H9 (cell line): ENCODE measurements around the gene DUOX2. TPM values are rescaled to one million over a fixed set of nuclear protein-coding genes. Genes with fewer than 3 reads are reported as not detected.

Source experiments
- DNase-seq: peaks from one replicate; pipeline ENCODE4 v3.0.0-alpha.2; 2017
- H2AFZ ChIP-seq: one replicate; pipeline ENCODE4 v1.6.1; 2013; ENCODE audit warnings: mild to moderate bottlenecking, low read length, control low read depth, moderate library complexity
- H2AK5ac ChIP-seq: 2 replicates; pipeline ENCODE4 v1.6.1; 2013; ENCODE audit warnings: low read length, control low read depth, mixed read lengths; ENCODE audit not compliant: insufficient read length
- H2BK120ac ChIP-seq: one replicate; pipeline ENCODE4 v1.6.1; 2013; ENCODE audit warnings: low read depth, mild to moderate bottlenecking, low read length, control low read depth, inconsistent platforms; ENCODE audit not compliant: poor library complexity, severe bottlenecking
- H2BK12ac ChIP-seq: 2 replicates; pipeline ENCODE4 v1.6.1; 2013; ENCODE audit warnings: low read length, control low read depth, mixed read lengths, low read depth; ENCODE audit not compliant: insufficient read length
- H2BK15ac ChIP-seq: 2 replicates; pipeline ENCODE4 v1.6.1; 2013; ENCODE audit warnings: low read depth, low read length, control low read depth
- H2BK20ac ChIP-seq: one replicate; pipeline ENCODE4 v1.6.1; 2013; ENCODE audit warnings: low read depth, mild to moderate bottlenecking, low read length, control low read depth, inconsistent platforms; ENCODE audit not compliant: poor library complexity, severe bottlenecking
- H2BK5ac ChIP-seq: 2 replicates; pipeline ENCODE4 v1.6.1; 2013; ENCODE audit warnings: low read length, control low read depth, mixed read lengths; ENCODE audit not compliant: insufficient read length
- H3K14ac ChIP-seq: 2 replicates; pipeline ENCODE4 v1.6.1; 2013; ENCODE audit warnings: low read length, control low read depth; ENCODE audit not compliant: insufficient read depth
- H3K18ac ChIP-seq: 2 replicates; pipeline ENCODE4 v1.6.1; 2013; ENCODE audit warnings: low read depth, mild to moderate bottlenecking, mixed read lengths, low read length, control low read depth; ENCODE audit not compliant: insufficient read length
- H3K23ac ChIP-seq: 2 replicates; pipeline ENCODE4 v1.6.1; 2013; ENCODE audit warnings: low read length, control low read depth, mixed read lengths, low read depth; ENCODE audit not compliant: insufficient read length
- H3K23me2 ChIP-seq: 2 replicates; pipeline ENCODE4 v1.6.1; 2013; ENCODE audit warnings: low read depth, mild to moderate bottlenecking, mixed read lengths, low read length, control low read depth; ENCODE audit not compliant: insufficient read length, poor library complexity, severe bottlenecking
- H3K27ac ChIP-seq: 2 replicates; pipeline ENCODE4 v1.5.1; 2013; ENCODE audit warnings: low read length, control low read depth, mixed read lengths, low read depth; ENCODE audit not compliant: insufficient read length
- H3K27me3 ChIP-seq: 2 replicates; pipeline ENCODE4 v1.6.1; 2013; ENCODE audit warnings: low read length, control low read depth, inconsistent platforms; ENCODE audit not compliant: insufficient read depth
- H3K4ac ChIP-seq: 2 replicates; pipeline ENCODE4 v1.6.1; 2013; ENCODE audit warnings: low read depth, mild to moderate bottlenecking, control low read depth, inconsistent platforms, low read length, moderate library complexity
- H3K4me1 ChIP-seq: 2 replicates; pipeline ENCODE4 v1.6.1; 2013; ENCODE audit warnings: low read length, control low read depth, inconsistent platforms; ENCODE audit not compliant: insufficient read depth
- H3K4me2 ChIP-seq: 2 replicates; pipeline ENCODE4 v1.6.1; 2013; ENCODE audit warnings: low read length, control low read depth, mixed read lengths; ENCODE audit not compliant: insufficient read length, insufficient read depth
- H3K56ac ChIP-seq: 2 replicates; pipeline ENCODE4 v1.6.1; 2013; ENCODE audit warnings: low read depth, mild to moderate bottlenecking, mixed read lengths, low read length, control low read depth; ENCODE audit not compliant: insufficient read length
- H3K79me1 ChIP-seq: 2 replicates; pipeline ENCODE4 v1.6.1; 2013; ENCODE audit warnings: low read depth, mild to moderate bottlenecking, moderate library complexity, low read length, control low read depth, inconsistent platforms; ENCODE audit not compliant: insufficient read depth, poor library complexity, severe bottlenecking
- H3K79me2 ChIP-seq: 2 replicates; pipeline ENCODE4 v1.6.1; 2013; ENCODE audit warnings: low read length, control low read depth, inconsistent platforms; ENCODE audit not compliant: insufficient read depth
- H3K9ac ChIP-seq: 2 replicates; pipeline ENCODE4 v1.6.1; 2013; ENCODE audit warnings: low read length, control low read depth, mixed read lengths; ENCODE audit not compliant: insufficient read length; ENCODE audit errors: extremely low read depth
- H3K9me3 ChIP-seq: one replicate; pipeline ENCODE4 v1.6.1; 2013; ENCODE audit warnings: low read depth, low read length, inconsistent platforms; ENCODE audit not compliant: control insufficient read depth
- H3T11ph ChIP-seq: one replicate; pipeline ENCODE4 v1.6.1; 2013; ENCODE audit warnings: mild to moderate bottlenecking, low read length, control low read depth, inconsistent platforms
- H4K20me1 ChIP-seq: one replicate; pipeline ENCODE4 v1.6.1; 2013; ENCODE audit not compliant: control insufficient read depth, insufficient read length, insufficient read depth
- H4K5ac ChIP-seq: 2 replicates; pipeline ENCODE4 v1.6.1; 2013; ENCODE audit warnings: low read depth, mild to moderate bottlenecking, mixed read lengths, low read length, control low read depth; ENCODE audit not compliant: insufficient read length
- H4K8ac ChIP-seq: replicated peaks from 2 replicates; pipeline ENCODE4 v1.6.1; 2013; ENCODE audit warnings: low read length, control low read depth, mixed read lengths, low read depth; ENCODE audit not compliant: insufficient read length
- H4K91ac ChIP-seq: 2 replicates; pipeline ENCODE4 v1.6.1; 2013; ENCODE audit warnings: low read depth, mild to moderate bottlenecking, moderate library complexity, mixed read lengths, low read length, control low read depth; ENCODE audit not compliant: insufficient read length
- H3K27ac Mint-ChIP-seq, 3 experiments: 2 replicates in 2 of 3; 3 replicates in 1 of 3; pipeline ENCODE4 v1.8.0; 2020 to 2021; ENCODE audit warnings: mixed read lengths in 3 of 3, mild to moderate bottlenecking in 1 of 3, moderate library complexity in 1 of 3
- H3K27me3 Mint-ChIP-seq: 2 replicates; pipeline ENCODE4 v1.8.0; 2021; ENCODE audit warnings: low read depth, mild to moderate bottlenecking, moderate library complexity, mixed read lengths
- H3K36me3 Mint-ChIP-seq, 3 experiments: 2 replicates in 2 of 3; 3 replicates in 1 of 3; pipeline ENCODE4 v1.8.0; 2020 to 2021; ENCODE audit warnings: low read depth in 3 of 3, mixed read lengths in 3 of 3; ENCODE audit not compliant: insufficient read depth in 1 of 3
- H3K4me1 Mint-ChIP-seq, 2 experiments: 2 replicates each; pipeline ENCODE4 v1.8.0; 2020; ENCODE audit warnings: mixed read lengths in 2 of 2
- H3K4me3 Mint-ChIP-seq, 2 experiments: 2 replicates in 1 of 2; 3 replicates in 1 of 2; pipeline ENCODE4 v1.8.0; 2020 to 2021; ENCODE audit warnings: mild to moderate bottlenecking in 2 of 2, mixed read lengths in 2 of 2, moderate library complexity in 1 of 2
- H3K9me3 Mint-ChIP-seq, 2 experiments: 2 replicates in 1 of 2; 3 replicates in 1 of 2; pipeline ENCODE4 v1.8.0; 2020; ENCODE audit warnings: mild to moderate bottlenecking in 2 of 2, mixed read lengths in 2 of 2, moderate library complexity in 1 of 2
- WGBS: extraction: QIAGEN DNeasy Blood & Tissue Kit; methylation state at CpG from one replicate; pipeline ENCODE4 v1.1.7; 2013; ENCODE audit warnings: missing lambda C conversion rate, low lambda C conversion rate, mixed read lengths; ENCODE audit not compliant: insufficient read length; ENCODE audit errors: extremely low coverage; 5-methylcytosine and 5-hydroxymethylcytosine counted together
- total RNA-seq: library from RNA; stranded (reverse); gene quantifications from 2 replicates; pipeline ENCODE4 v1.2.1, GENCODE V29; 2021
- TF ChIP-seq, protein P1 (sequence below): fragments of 200-600 bp; sonication (generic); conservative IDR thresholded peaks from 3 replicates; pipeline ENCODE4 v1.8.0; 2021; ENCODE audit warnings: antibody characterized with exemption, mild to moderate bottlenecking

The DUOX2 gene
- total RNA-seq, 1 experiment from 2014 or later: 0.42 TPM

DNA sequence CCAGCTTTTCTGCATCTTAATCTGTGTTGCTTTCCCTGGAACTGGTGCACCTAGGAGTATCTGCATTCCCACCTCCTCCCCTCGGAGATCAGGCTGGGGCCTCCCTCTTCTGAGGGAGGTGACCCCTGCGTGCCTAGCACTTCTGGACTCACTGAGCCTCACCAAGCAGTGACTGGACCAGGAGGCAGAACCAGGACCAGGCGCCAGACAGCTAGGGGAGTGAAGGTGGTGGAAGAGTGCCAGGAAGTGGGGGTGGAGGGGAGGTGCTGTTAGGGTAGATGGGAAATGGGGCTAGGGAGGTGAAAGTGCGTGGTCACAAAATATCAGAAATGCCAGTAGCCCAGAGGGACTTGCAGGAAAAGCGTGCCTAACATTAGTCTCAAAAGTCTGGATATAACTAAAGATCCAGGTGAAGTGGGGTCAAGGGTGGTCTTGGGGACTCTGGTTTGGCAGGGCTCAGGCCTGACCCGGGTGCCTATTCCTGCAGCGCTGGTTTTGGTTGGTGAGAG is 1.4 kb upstream of the DUOX2 start:
- Mint-ChIP-seq H3K27ac (no peak overlapping the region; a peak in 1 of 7 replicates), H3K36me3 (no peaks in the 10 kb centered on the region; a peak in 1 of 7 replicates), H3K27me3 (peaks cover 86% of the 10 kb centered on the region), H3K4me3 (no peak overlapping the region), H3K4me1 (peaks cover 20 to 38% of the 10 kb centered on the region in 2 experiments), H3K9me3 (peaks cover 6 to 13% of the 10 kb centered on the region in 2 experiments)
- Histone ChIP-seq H3K27ac (no peak overlapping the region), H3K27me3 (peaks cover 67% of the 10 kb centered on the region), H3K14ac (no peak overlapping the region), H4K20me1 (peaks cover 6% of the 10 kb centered on the region), H3K23ac (no peak overlapping the region), H3K4ac (no peak overlapping the region), H3K4me2 (no peak overlapping the region), H3K56ac (no peak overlapping the region), H3K79me2 (no peaks in the 10 kb centered on the region), H2AFZ (no peak overlapping the region), H3K23me2 (peaks cover 2% of the 10 kb centered on the region), H4K91ac (no peak overlapping the region), H2BK12ac (no peak overlapping the region), H3K4me1 (no peaks in the 10 kb centered on the region; the same call in 1 of the 2 replicates), H2BK20ac (no peak overlapping the region), H3K18ac (no peak overlapping the region), H3K79me1 (no peaks in the 10 kb centered on the region), H3K9ac (no peak overlapping the region), H2BK5ac (no peak overlapping the region), H2AK5ac (no peak overlapping the region), H2BK120ac (no peak overlapping the region), H4K8ac (no peak overlapping the region), H4K5ac (no peak overlapping the region), H3K9me3 (no peaks in the 10 kb centered on the region), H3T11ph (no peak overlapping the region), H2BK15ac (no peak overlapping the region)
- TF ChIP-seq, protein P1, sequence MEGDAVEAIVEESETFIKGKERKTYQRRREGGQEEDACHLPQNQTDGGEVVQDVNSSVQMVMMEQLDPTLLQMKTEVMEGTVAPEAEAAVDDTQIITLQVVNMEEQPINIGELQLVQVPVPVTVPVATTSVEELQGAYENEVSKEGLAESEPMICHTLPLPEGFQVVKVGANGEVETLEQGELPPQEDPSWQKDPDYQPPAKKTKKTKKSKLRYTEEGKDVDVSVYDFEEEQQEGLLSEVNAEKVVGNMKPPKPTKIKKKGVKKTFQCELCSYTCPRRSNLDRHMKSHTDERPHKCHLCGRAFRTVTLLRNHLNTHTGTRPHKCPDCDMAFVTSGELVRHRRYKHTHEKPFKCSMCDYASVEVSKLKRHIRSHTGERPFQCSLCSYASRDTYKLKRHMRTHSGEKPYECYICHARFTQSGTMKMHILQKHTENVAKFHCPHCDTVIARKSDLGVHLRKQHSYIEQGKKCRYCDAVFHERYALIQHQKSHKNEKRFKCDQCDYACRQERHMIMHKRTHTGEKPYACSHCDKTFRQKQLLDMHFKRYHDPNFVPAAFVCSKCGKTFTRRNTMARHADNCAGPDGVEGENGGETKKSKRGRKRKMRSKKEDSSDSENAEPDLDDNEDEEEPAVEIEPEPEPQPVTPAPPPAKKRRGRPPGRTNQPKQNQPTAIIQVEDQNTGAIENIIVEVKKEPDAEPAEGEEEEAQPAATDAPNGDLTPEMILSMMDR: no peak
- no CpG with 5 or more reads among the region's 7 CpGs for WGBS
- DNase-seq: no peak
